Measurements from ENCODE around the gene SPTBN1.

SPTBN1 gene

GRCh38 chr2:54529935-54530334 lies 73.8 kb downstream of the SPTBN1 start:
- peaks cover 23% of the 10 kb centered on the region for H3K36me3 ChIP-seq (ENCODE audit: insufficient read depth, insufficient read length, low read length)
- H3K4me1 ChIP-seq (ENCODE audit: insufficient read depth, insufficient read length): no peaks in the 10 kb centered on the region
- H3K27me3 ChIP-seq (ENCODE audit: insufficient read depth, insufficient read length): no peaks in the 10 kb centered on the region
- H3K9me3 ChIP-seq (ENCODE audit: insufficient read depth, low read length): no peaks in the 10 kb centered on the region
- H3K4me3 ChIP-seq (ENCODE audit: insufficient read length, low read depth): no peak overlapping the region
- no peak overlapping the region for H3K9ac ChIP-seq (ENCODE audit: insufficient read length, low read depth)
- TF ChIP-seq YY1 (IDR thresholded peaks at IDR 0.05; ENCODE audit: insufficient read depth, insufficient read length) (no peak), ZNF274 (IDR thresholded peaks at IDR 0.05; ENCODE audit: low read depth, low read length) (no peak), SUZ12 (IDR thresholded peaks at IDR 0.05; ENCODE audit: extremely low read depth, insufficient read depth, insufficient read length) (no peak)
- no peak for DNase-seq (ENCODE audit: low read depth, low spot score)

- Histone ChIP-seq H3K4me3 (ENCODE audit: insufficient read length, low read depth) (no peak overlapping the region), H3K27me3 (ENCODE audit: insufficient read depth, insufficient read length) (no peaks in the 10 kb centered on the region), H3K4me1 (ENCODE audit: insufficient read depth, insufficient read length) (no peaks in the 10 kb centered on the region), H3K9ac (ENCODE audit: insufficient read length, low read depth) (no peak overlapping the region), H3K9me3 (ENCODE audit: insufficient read depth, low read length) (no peaks in the 10 kb centered on the region), H3K36me3 (ENCODE audit: insufficient read depth, insufficient read length, low read length) (peaks cover 18% of the 10 kb centered on the region)
- TF ChIP-seq SUZ12 (IDR thresholded peaks at IDR 0.05; ENCODE audit: extremely low read depth, insufficient read depth, insufficient read length): no peak
- TF ChIP-seq YY1 (IDR thresholded peaks at IDR 0.05; ENCODE audit: insufficient read depth, insufficient read length): no peak
- no peak for TF ChIP-seq ZNF274 (IDR thresholded peaks at IDR 0.05; ENCODE audit: low read depth, low read length)
- DNase-seq (ENCODE audit: low read depth, low spot score): no peak
Measured at GRCh38 chr2:54531558-54531957, 75.4 kb downstream of the SPTBN1 start.

DNA sequence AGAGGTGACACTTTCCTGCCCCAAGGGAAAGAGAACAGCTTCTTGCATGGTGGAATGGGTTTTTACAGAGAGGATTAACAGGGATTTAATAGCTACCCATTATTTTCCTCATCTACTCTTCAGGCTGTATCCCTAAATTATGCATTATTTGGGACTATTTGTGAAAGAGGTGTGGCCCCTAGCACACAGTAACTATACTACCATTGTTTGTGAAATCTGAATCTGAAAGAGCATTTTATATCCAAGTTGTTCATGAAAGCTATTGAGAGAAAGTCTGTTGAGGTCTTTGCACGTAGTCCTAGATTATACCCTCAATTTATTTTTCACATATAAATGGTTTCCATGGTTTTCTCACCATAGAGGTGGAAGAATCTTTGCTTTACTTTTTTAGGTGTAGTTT lies 78.1 kb downstream of the SPTBN1 start:
- Histone ChIP-seq H3K27me3 (ENCODE audit: insufficient read depth, insufficient read length) (no peaks in the 10 kb centered on the region), H3K9me3 (ENCODE audit: insufficient read depth, low read length) (no peaks in the 10 kb centered on the region), H3K4me1 (ENCODE audit: insufficient read depth, insufficient read length) (no peaks in the 10 kb centered on the region), H3K36me3 (ENCODE audit: insufficient read depth, insufficient read length, low read length) (peaks cover 6% of the 10 kb centered on the region), H3K9ac (ENCODE audit: insufficient read length, low read depth) (no peak overlapping the region), H3K4me3 (ENCODE audit: insufficient read length, low read depth) (no peak overlapping the region)
- no peak for DNase-seq (ENCODE audit: low read depth, low spot score)
- TF ChIP-seq ZNF274 (IDR thresholded peaks at IDR 0.05; ENCODE audit: low read depth, low read length) (no peak), YY1 (IDR thresholded peaks at IDR 0.05; ENCODE audit: insufficient read depth, insufficient read length) (no peak), SUZ12 (IDR thresholded peaks at IDR 0.05; ENCODE audit: extremely low read depth, insufficient read depth, insufficient read length) (no peak)

- Histone ChIP-seq H3K36me3 (ENCODE audit: insufficient read depth, insufficient read length, low read length) (peaks cover 2% of the 10 kb centered on the region), H3K4me3 (ENCODE audit: insufficient read length, low read depth) (no peak overlapping the region), H3K9ac (ENCODE audit: insufficient read length, low read depth) (no peak overlapping the region), H3K9me3 (ENCODE audit: insufficient read depth, low read length) (no peaks in the 10 kb centered on the region), H3K4me1 (ENCODE audit: insufficient read depth, insufficient read length) (no peaks in the 10 kb centered on the region), H3K27me3 (ENCODE audit: insufficient read depth, insufficient read length) (no peaks in the 10 kb centered on the region)
- DNase-seq (ENCODE audit: low read depth, low spot score): no peak
- TF ChIP-seq YY1 (IDR thresholded peaks at IDR 0.05; ENCODE audit: insufficient read depth, insufficient read length) (no peak), SUZ12 (IDR thresholded peaks at IDR 0.05; ENCODE audit: extremely low read depth, insufficient read depth, insufficient read length) (no peak), ZNF274 (IDR thresholded peaks at IDR 0.05; ENCODE audit: low read depth, low read length) (no peak)
Measured at GRCh38 chr2:54534625-54535024, 78.5 kb downstream of the SPTBN1 start.

DNA sequence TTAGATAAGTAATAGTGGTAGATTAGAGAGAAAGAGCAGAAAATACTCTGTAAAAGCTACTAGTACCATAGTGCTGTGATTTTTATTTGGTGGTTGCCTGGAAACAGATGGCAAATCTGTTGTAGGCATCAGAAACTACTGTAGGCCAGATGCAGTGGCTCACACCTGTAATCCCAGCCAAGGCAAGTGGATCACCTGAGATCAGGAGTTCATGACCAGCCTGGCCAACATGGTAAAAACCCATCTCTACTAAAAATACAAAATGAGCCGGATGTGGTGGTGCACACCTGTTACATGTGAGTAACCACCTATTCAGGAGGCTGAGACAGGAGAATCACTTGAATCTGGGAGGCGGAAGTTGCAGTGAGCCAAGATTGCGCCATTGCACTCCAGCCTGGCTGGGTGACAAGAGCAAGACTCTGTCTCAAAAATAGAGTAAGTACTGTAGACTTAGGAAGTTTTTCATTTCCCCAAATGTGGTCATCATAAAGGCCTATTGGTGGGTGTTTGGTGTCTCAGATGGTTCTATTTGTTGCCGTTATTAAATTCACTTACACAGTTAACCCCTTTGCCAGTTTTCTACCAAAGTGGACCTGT lies 79.6 kb downstream of the SPTBN1 start:
- no peak overlapping the region for H3K9ac ChIP-seq (ENCODE audit: insufficient read length, low read depth)
- DNase-seq (ENCODE audit: low read depth, low spot score): no peak
- H3K4me3 ChIP-seq (ENCODE audit: insufficient read length, low read depth): no peak overlapping the region
- H3K27me3 ChIP-seq (ENCODE audit: insufficient read depth, insufficient read length): no peaks in the 10 kb centered on the region
- H3K4me1 ChIP-seq (ENCODE audit: insufficient read depth, insufficient read length): no peaks in the 10 kb centered on the region
- peaks cover 2% of the 10 kb centered on the region for H3K36me3 ChIP-seq (ENCODE audit: insufficient read depth, insufficient read length, low read length)
- no peak for TF ChIP-seq ZNF274 (IDR thresholded peaks at IDR 0.05; ENCODE audit: low read depth, low read length)
- TF ChIP-seq YY1 (IDR thresholded peaks at IDR 0.05; ENCODE audit: insufficient read depth, insufficient read length): no peak
- no peak for TF ChIP-seq SUZ12 (IDR thresholded peaks at IDR 0.05; ENCODE audit: extremely low read depth, insufficient read depth, insufficient read length)
- no peaks in the 10 kb centered on the region for H3K9me3 ChIP-seq (ENCODE audit: insufficient read depth, low read length)

- H3K4me1 ChIP-seq (ENCODE audit: insufficient read depth, insufficient read length): no peaks in the 10 kb centered on the region
- TF ChIP-seq YY1 (IDR thresholded peaks at IDR 0.05; ENCODE audit: insufficient read depth, insufficient read length) (no peak), SUZ12 (IDR thresholded peaks at IDR 0.05; ENCODE audit: extremely low read depth, insufficient read depth, insufficient read length) (no peak), ZNF274 (IDR thresholded peaks at IDR 0.05; ENCODE audit: low read depth, low read length) (no peak)
- no peak for DNase-seq (ENCODE audit: low read depth, low spot score)
- H3K4me3 ChIP-seq (ENCODE audit: insufficient read length, low read depth): no peak overlapping the region
- H3K27me3 ChIP-seq (ENCODE audit: insufficient read depth, insufficient read length): no peaks in the 10 kb centered on the region
- no peak overlapping the region for H3K9ac ChIP-seq (ENCODE audit: insufficient read length, low read depth)
- no peaks in the 10 kb centered on the region for H3K9me3 ChIP-seq (ENCODE audit: insufficient read depth, low read length)
- peaks cover under 1% of the 10 kb centered on the region for H3K36me3 ChIP-seq (ENCODE audit: insufficient read depth, insufficient read length, low read length)
Measured at GRCh38 chr2:54536720-54537119, 80.6 kb downstream of the SPTBN1 start.

DNA sequence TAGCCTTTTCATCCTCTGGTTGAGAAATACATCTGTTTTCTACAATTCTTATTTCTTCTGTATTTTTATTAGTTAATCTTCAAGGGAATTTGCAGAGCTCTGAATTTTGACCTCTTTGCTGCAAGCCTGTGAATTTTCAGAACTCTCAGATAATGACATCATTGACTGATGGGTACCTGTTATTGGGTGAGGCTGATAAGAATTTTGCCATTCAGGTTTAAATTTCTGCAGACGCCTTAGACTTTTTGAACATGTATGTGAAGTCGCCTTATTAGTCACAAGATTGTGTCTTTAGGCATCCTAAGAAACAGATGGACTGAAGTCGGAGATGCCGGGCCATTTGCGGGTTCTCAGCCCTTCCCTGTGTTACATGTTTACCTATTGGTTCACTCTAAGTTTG lies 82.4 kb downstream of the SPTBN1 start:
- Histone ChIP-seq H3K4me3 (ENCODE audit: insufficient read length, low read depth) (no peak overlapping the region), H3K36me3 (ENCODE audit: insufficient read depth, insufficient read length, low read length) (no peaks in the 10 kb centered on the region), H3K27me3 (ENCODE audit: insufficient read depth, insufficient read length) (no peaks in the 10 kb centered on the region), H3K9me3 (ENCODE audit: insufficient read depth, low read length) (no peaks in the 10 kb centered on the region), H3K9ac (ENCODE audit: insufficient read length, low read depth) (no peak overlapping the region), H3K4me1 (ENCODE audit: insufficient read depth, insufficient read length) (no peaks in the 10 kb centered on the region)
- DNase-seq (ENCODE audit: low read depth, low spot score): no peak
- TF ChIP-seq SUZ12 (IDR thresholded peaks at IDR 0.05; ENCODE audit: extremely low read depth, insufficient read depth, insufficient read length) (no peak), ZNF274 (IDR thresholded peaks at IDR 0.05; ENCODE audit: low read depth, low read length) (no peak), YY1 (IDR thresholded peaks at IDR 0.05; ENCODE audit: insufficient read depth, insufficient read length) (no peak)
